Adipose tissue (tissue), 3 donors: ENCODE results near the gene RASSF4. TPM values are rescaled to one million over a fixed set of nuclear protein-coding genes. Genes with fewer than 3 reads are reported as not detected.
A peak's percentile ranks its signal among the peaks of the same experiment; 100 is the strongest.

Source experiments
- H3K27ac ChIP-seq: one replicate; pipeline ENCODE4 v1.5.1; 2013; ENCODE audit warnings: low read depth, low read length
- WGBS, 3 donors: extraction: QIAGEN DNeasy Blood & Tissue Kit; methylation state at CpG; one replicate each; pipeline ENCODE4 v1.1.7; 2013; 5-methylcytosine and 5-hydroxymethylcytosine counted together
- polyA plus RNA-seq, 3 donors: library from polyadenylated mRNA; stranded (reverse); fragments of 200-250 nt; gene quantifications; one replicate each; pipeline ENCODE4 v1.2.3, GENCODE V29; 2013
- donor health status: healthy with polysubstance abuse.
- donor health status: Bipolar disorder and iron deficiency.
- donor health status: healthy.

Gene RASSF4
- polyA plus RNA-seq, 3 donors: 32.7 to 74.0 (median 58.3) TPM

GRCh38 chr10:44956717-44957706 is 2.6 kb upstream of the RASSF4 start:
- 90 to 97% (median 90%) methylated on average over 4 of the region's 4 CpGs for WGBS, 3 donors
- no peak overlapping the region for H3K27ac ChIP-seq

DNA sequence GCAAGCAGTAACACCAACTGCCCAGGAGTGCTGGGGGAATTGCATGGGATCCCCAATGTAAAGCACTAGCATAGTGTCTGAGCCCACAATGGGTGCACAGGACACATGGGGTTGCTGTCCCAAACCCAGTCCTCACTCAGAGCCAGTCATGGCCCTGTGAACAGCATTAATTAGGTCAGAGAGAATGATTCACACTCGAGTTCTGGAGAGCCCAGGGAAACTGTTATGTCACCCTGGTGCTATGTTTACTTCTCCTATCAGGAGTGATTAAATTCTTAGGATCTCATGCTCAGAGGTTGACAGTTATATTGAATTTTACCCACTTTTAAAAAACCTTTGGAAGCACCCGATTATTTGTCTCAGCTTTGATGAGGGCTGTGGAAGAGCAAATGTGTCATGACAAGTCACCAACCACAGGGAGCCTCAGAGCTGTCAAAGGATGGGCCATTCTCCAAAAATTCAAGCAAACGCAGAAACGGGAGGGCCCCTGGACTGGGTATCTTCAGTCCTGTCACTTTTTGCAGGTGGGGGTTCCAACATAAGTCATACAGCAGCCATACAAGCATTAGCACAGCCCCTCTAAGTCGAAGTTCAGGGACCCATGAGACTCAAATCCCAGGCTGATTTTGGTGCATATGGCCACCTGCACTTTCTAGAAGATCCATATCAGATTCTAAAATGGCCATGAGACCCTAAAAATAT is 1.3 kb upstream of the RASSF4 start:
- WGBS, 3 donors: 19 to 50% (median 44%) methylated on average over 5 of the region's 5 CpGs
- H3K27ac ChIP-seq: no peak overlapping the region

- WGBS, 3 donors: 2 to 7% (median 5%) methylated on average over 6 of the region's 6 CpGs
- H3K27ac ChIP-seq: peak overlapping the region; percentile 43
Measured at GRCh38 chr10:44958898-44959246, 730 bp upstream of the RASSF4 start.

- no peak overlapping the region for H3K27ac ChIP-seq
- WGBS, 3 donors: 45 to 52% (median 49%) methylated on average over 8 of the region's 8 CpGs
Measured at GRCh38 chr10:44960088-44960460, 472 bp downstream of the RASSF4 start.

GRCh38 chr10:44960482-44961229 is 1.1 kb downstream of the RASSF4 start:
- H3K27ac ChIP-seq: no peak overlapping the region
- 66 to 73% (median 68%) methylated on average over 7 of the region's 7 CpGs for WGBS, 3 donors

DNA sequence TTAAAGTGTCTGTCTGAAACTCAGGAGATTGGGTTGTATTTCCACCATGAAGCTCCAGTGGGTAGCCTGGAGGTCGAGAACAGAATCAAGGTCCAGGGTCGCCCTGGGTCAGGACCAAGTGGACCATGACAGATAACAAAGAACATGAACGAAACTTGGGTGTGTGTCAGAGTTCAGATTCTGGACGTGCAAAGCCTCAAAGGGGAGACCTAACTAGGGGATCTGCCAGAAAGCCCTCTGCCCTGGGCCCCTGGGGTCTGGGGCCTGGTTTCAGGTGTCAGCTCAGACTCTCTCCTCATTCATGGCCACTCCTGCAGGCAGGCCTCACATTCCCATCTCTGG is 1.6 kb downstream of the RASSF4 start:
- no peak overlapping the region for H3K27ac ChIP-seq
- 47 to 66% (median 62%) methylated on average over 4 of the region's 4 CpGs for WGBS, 3 donors

DNA sequence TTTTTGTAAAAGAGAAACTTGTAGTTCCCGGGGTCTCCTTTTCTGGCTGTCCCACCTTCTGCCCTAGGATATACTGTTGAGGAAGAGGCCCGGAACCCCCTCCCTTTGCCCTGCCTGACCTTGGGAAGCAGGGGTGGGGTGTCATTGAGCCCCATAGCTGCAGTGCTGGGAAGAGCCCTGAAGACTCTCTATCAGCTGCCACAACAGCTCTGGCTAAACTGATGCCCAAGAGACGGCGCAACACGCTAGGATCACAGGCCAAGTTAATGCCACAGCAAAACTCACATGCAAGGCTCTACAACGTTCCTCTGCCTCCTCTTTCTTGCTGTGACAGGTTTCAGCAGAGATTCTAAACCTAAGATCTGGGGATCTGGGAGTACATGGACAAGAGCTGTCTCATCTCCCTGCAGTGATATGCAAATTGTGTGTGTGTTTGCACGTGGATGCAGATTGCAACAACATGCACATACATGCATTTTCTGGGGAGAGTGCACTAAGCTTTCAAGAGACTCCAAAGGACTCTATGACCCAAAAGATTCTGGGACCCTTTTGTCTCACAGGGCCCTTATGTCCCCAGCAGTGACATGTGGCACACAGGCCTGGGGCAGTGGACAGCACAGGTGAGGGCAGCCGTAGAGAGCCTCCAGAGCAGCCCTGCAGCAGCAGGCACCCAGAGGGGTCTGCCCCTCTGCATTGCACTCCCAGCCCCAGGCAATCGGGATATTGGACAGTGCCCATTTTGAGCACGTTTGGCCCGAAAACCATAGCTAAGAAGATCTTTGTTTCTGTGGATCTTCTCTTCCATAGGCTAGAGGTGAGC is 2.5 kb downstream of the RASSF4 start:
- H3K27ac ChIP-seq: no peak overlapping the region

DNA sequence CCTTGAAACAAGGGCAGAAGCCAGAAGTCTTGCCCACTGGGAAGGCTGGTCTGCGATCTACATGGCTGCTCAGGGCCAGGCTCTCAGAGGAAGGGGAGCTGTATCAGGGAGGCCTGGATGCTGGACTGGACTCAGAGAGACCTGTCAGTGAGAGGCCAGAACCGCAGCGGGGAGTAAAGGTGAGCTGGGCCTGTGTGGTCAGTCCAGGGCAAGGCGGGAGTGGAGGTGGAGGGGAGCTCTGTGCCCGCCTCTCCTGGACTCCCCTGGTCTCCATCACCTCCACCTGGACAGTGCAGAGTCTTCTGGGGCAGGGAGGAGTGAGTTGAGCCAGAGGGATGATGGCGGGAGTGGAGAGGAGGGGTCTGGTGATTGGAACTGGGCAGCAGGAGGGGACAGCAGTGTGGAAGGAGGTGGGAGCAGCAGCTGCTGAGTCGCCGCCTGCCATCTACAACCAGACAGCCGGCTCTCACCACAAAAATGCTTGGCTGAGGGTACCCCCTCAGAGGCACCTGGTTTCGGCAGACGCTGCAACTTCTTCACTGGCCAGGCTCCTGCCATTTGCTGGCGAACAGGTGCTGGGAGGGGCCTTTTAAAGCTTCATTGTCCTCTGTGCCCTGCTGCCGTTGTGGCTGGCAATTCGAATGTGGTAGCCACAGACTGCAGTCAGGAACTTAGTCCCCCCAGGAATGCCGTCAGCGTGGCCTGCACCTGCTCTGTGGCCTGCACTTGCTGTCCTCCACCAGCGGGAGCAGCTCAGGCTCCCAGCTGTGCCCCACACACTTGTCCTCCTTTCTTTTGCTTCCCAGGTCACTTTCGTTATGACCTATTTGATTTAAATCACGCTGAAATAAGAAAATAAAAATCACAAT is 3.5 kb downstream of the RASSF4 start:
- no peak overlapping the region for H3K27ac ChIP-seq
- 76 to 83% (median 76%) methylated on average over 19 of the region's 19 CpGs for WGBS, 3 donors

More for the DNA sequence above, 2.5 kb downstream of the RASSF4 start:
- 79 to 86% (median 83%) methylated on average over 11 of the region's 11 CpGs for WGBS, 3 donors

DNA sequence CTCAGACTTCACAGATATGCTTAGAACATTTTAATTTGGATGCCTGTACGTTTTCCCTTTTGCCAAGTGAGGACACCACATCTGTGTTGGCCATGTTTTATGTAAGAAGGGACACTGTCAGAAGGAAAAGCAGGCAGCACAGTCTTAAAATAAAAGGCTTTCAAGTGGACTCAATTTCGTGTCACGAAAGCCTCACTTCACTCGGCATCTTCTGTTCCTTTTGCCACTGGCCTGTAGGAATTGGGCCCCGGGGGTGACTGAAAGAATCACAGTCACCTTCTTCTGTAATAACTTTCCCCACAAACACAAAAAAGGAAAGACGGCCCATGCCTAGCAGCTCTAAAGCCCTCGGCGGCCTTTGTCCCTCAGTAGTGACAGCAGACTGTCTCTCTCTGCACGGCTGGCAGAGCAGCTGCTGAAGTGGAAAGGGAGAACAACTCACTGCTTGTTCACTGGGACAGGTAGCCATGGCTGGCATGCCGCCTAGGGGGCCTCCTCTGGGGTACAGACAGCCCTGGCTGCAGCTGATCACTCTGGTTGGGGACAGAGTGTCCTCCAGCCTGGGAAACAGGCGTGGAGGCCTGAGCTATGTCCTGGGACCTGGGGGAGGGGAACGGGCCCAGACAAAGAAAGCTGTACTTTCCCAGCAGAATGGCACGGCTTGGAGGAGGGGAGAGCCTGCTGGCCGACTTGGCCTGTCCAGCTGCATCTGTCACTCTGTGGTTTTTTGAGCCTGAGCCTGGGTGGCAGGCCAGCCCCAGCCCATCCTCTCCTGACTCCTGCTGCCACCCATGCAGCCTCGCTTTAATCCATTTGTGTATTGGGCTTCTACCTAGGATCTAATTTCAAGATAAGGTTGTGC is 4.4 kb downstream of the RASSF4 start:
- 56 to 64% (median 59%) methylated on average over 15 of the region's 15 CpGs for whole genome bisulfite sequencing, 3 donors
- no peak overlapping the region for H3K27ac ChIP-seq

- 93 to 100% (median 96%) methylated on average over 1 of the region's 1 CpG for WGBS, 3 donors
- H3K27ac ChIP-seq: no peak overlapping the region
Measured at GRCh38 chr10:44965104-44965503, 5.5 kb downstream of the RASSF4 start.

DNA sequence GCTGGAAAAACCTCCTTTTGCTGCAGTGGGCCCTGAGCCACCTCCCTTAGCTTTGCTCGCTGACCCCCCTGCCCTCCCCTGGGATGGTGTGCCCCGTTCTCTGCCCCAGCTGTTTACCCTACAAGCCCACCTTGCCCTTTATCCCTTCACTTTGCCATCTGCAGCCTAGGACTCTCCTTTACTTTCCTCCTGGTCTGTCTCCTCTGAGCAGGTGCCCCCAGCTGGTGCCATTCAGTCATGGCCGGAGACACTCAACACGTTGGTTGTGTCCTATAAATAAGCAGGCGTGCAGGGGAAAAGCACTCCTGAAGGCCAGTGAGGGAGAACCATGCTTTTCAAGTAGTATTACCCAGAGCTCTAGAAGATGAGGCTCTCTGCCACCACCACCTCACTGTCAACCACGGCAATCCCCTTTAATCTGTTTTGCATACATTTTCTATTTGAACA is 6.1 kb downstream of the RASSF4 start:
- no peak overlapping the region for H3K27ac ChIP-seq
- WGBS, 3 donors: 73 to 87% (median 80%) methylated on average over 6 of the region's 6 CpGs

DNA sequence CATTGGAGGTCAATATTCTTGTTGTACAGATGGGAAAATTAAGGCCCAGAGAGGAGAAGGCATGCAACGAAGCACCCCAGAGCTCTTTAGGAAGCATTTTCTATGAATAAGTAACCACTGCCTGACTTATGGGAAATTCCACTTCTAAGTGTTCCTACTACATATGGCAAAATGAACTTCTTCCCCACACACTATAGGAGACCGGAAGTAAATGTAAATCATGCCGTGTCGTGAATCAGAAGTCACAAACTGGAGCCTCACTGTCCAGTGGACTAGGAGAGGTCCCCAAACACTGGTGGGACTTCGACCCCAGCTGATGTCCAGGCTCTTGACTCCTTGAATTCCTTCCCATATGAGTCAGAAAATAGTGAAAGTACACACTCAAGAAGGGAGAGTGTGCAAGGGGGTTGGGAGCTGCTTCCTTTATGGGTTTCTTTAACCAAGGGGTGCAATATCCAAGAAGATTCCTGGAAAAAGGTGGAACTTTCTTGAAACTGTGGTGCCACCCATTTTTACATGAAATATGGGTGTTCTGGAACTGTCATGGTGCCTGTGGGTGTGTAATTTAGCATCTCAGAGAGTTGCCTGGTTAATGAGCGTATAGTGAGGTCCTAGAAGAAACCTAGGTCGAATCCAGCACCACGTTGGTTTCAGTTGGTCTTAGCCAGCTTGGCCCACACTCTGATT is 6.7 kb downstream of the RASSF4 start:
- 63 to 84% (median 75%) methylated on average over 8 of the region's 8 CpGs for WGBS, 3 donors
- H3K27ac ChIP-seq: no peak overlapping the region

- no peak overlapping the region for H3K27ac ChIP-seq
- 80 to 85% (median 81%) methylated on average over 8 of the region's 8 CpGs for WGBS, 3 donors
Measured at GRCh38 chr10:44966816-44967509, 7.4 kb downstream of the RASSF4 start.

DNA sequence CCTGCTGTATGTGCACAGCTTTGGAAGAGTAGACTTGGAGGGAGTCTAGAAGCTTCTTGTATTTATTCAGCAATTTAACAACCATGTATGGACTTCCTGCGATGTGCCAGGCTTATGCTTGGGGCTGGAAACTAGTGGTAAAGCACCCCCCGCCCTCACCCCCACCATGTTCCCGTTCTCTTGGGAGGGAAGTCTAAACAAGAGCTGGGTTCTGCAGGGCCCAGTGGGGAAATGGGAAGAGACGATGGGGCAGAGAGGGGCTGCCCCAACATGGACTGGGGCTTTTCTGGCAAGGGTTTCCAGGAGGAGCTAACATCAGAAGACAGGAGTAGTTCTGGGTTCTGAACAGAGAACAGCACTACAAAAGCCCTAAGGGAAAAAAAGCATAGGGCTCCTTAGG is 8.0 kb downstream of the RASSF4 start:
- no peak overlapping the region for H3K27ac ChIP-seq
- WGBS, 3 donors: 48 to 84% (median 57%) methylated on average over 4 of the region's 4 CpGs

DNA sequence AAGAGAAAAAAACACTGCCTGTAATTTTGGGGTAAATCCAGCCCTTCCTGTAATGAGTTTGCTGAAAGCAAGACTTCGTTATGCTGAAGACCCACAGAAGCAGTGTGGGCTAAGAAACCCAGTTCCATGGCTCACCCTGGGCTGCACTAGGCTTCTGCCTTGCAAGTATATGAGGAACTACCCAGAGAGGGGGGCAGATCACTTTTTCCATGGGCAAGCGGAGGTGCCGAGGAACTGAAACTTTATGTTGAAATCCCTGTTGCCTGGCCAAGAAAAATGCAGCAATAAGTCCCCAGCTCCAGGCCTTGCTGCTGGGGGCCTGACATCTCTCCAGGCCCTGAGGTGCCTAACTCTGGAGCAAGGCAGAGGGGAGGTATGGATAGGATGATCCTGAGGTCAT is 8.5 kb downstream of the RASSF4 start:
- no peak overlapping the region for H3K27ac ChIP-seq
- 8 to 66% (median 11%) methylated on average over 3 of the region's 3 CpGs for WGBS, 3 donors
